IMR-90 (cell line): Measurements from ENCODE around the gene TNRC6C. TPM values are rescaled to one million over a fixed set of nuclear protein-coding genes. Genes with fewer than 3 reads are reported as not detected.

ENCODE experiments used
- ATAC-seq: fragments of 200-7000 bp; cut with Tn5 transposase; 2 replicates; pipeline ENCODE4 v1.9.1; 2020; ENCODE audit warnings: low read depth, mild to moderate bottlenecking, moderate library complexity
- BruUV-seq: library from RNA; stranded (reverse); fragments of 400-500 nt; replicated peaks from 2 replicates; lab custom pipeline; 2021; lab: Mats Ljungman, UMichigan
- CTCF ChIA-PET: fragments of 300-600 bp; formaldehyde crosslinking; extraction: SDS; loops from one replicate; lab custom pipeline; 2021; ENCODE audit warnings: antibody characterized with exemption; lab: Yijun Ruan, JAX
- POLR2A ChIA-PET: fragments of 300-600 bp; sonication (Branson Sonifier 250); formaldehyde crosslinking; loops from one replicate; lab custom pipeline; 2022; ENCODE audit warnings: antibody characterized with exemption; ENCODE audit not compliant: unreplicated experiment; lab: Charles Lee
- DNase-seq: peaks from one replicate; pipeline ENCODE4 v3.0.0; 2013
- H2AFZ ChIP-seq: replicated peaks from 2 replicates; pipeline ENCODE3; 2013; ENCODE audit warnings: low read length, mild to moderate bottlenecking; ENCODE audit not compliant: poor library complexity
- H2AK5ac ChIP-seq: 2 replicates; pipeline ENCODE4 v1.6.1; 2013; ENCODE audit warnings: low read depth, low read length, inconsistent platforms
- H2AK9ac ChIP-seq: replicated peaks from 2 replicates; pipeline ENCODE3; 2013; ENCODE audit warnings: mild to moderate bottlenecking, low read depth, low read length, moderate library complexity; ENCODE audit not compliant: poor library complexity
- H2BK120ac ChIP-seq: 2 replicates; pipeline ENCODE4 v1.6.1; 2013; ENCODE audit warnings: low read depth, low read length, inconsistent platforms
- H2BK15ac ChIP-seq: 3 replicates; pipeline ENCODE4 v1.6.1; 2013; ENCODE audit warnings: low read depth, low read length, inconsistent platforms
- H2BK20ac ChIP-seq: 2 replicates; pipeline ENCODE4 v1.6.1; 2013; ENCODE audit warnings: low read depth, mild to moderate bottlenecking, inconsistent platforms, low read length, moderate library complexity
- H2BK5ac ChIP-seq: 2 replicates; pipeline ENCODE4 v1.6.1; 2013; ENCODE audit warnings: mild to moderate bottlenecking, low read depth, low read length, inconsistent platforms; ENCODE audit not compliant: poor library complexity, severe bottlenecking
- H3K14ac ChIP-seq: replicated peaks from 2 replicates; pipeline ENCODE4 v1.6.1; 2013; ENCODE audit warnings: low read depth, low read length, inconsistent platforms
- H3K18ac ChIP-seq: 2 replicates; pipeline ENCODE4 v1.6.1; 2013; ENCODE audit warnings: low read depth, low read length, control low read depth
- H3K23ac ChIP-seq: 2 replicates; pipeline ENCODE4 v1.6.1; 2013; ENCODE audit warnings: low read depth, low read length, inconsistent platforms
- H3K27ac ChIP-seq: 2 replicates; pipeline ENCODE4 v1.5.1; 2013; ENCODE audit warnings: mild to moderate bottlenecking, control low read depth, low read length; ENCODE audit not compliant: insufficient read depth
- H3K27me3 ChIP-seq: 2 replicates; pipeline ENCODE4 v1.6.1; 2013; ENCODE audit warnings: low read length; ENCODE audit not compliant: control insufficient read depth, insufficient read depth
- H3K36me3 ChIP-seq: 2 replicates; pipeline ENCODE4 v1.6.1; 2013; ENCODE audit warnings: low read length, mixed read lengths; ENCODE audit not compliant: control insufficient read depth, insufficient read depth
- H3K4ac ChIP-seq: 2 replicates; pipeline ENCODE4 v1.6.1; 2013; ENCODE audit warnings: low read depth, low read length, inconsistent platforms
- H3K4me1 ChIP-seq: 2 replicates; pipeline ENCODE4 v1.6.1; 2013; ENCODE audit warnings: low read length, mixed read lengths; ENCODE audit not compliant: control insufficient read depth, insufficient read depth
- H3K4me2 ChIP-seq: 2 replicates; pipeline ENCODE4 v1.6.1; 2013; ENCODE audit warnings: low read depth, mild to moderate bottlenecking, control low read depth, low read length, moderate library complexity
- H3K4me3 ChIP-seq: 2 replicates; pipeline ENCODE4 v1.5.1; 2013; ENCODE audit warnings: low read depth, mild to moderate bottlenecking, control low read depth, low read length, moderate library complexity; ENCODE audit not compliant: insufficient read depth
- H3K56ac ChIP-seq: 2 replicates; pipeline ENCODE4 v1.6.1; 2013; ENCODE audit warnings: low read length, inconsistent platforms; ENCODE audit not compliant: insufficient read depth; ENCODE audit errors: extremely low read depth
- H3K79me1 ChIP-seq, 2 experiments: 2 replicates each; pipeline ENCODE4 v1.6.1; 2013; ENCODE audit warnings: low read length in 2 of 2, inconsistent platforms in 1 of 2, low read depth in 1 of 2
- H3K9ac ChIP-seq: 2 replicates; pipeline ENCODE4 v1.6.1; 2013; ENCODE audit warnings: low read depth, low read length, control low read depth
- H3K9me1 ChIP-seq: 2 replicates; pipeline ENCODE4 v1.6.1; 2013; ENCODE audit warnings: low read length, inconsistent platforms; ENCODE audit not compliant: insufficient read depth
- H3K9me3 ChIP-seq: 2 replicates; pipeline ENCODE4 v1.6.1; 2013; ENCODE audit warnings: low read length; ENCODE audit not compliant: control insufficient read depth, insufficient read depth
- H4K20me1 ChIP-seq: 2 replicates; pipeline ENCODE4 v1.6.1; 2013; ENCODE audit warnings: low read length, inconsistent platforms; ENCODE audit not compliant: insufficient read depth
- H4K5ac ChIP-seq: 2 replicates; pipeline ENCODE4 v1.6.1; 2013; ENCODE audit warnings: mild to moderate bottlenecking, low read depth, low read length, control low read depth
- H4K8ac ChIP-seq, 2 experiments: 2 replicates each; pipeline ENCODE4 v1.6.1; 2013; ENCODE audit warnings: low read depth in 2 of 2, low read length in 2 of 2, control low read depth in 1 of 2, inconsistent platforms in 1 of 2
- H4K91ac ChIP-seq: 2 replicates; pipeline ENCODE4 v1.6.1; 2013; ENCODE audit warnings: low read depth, low read length, inconsistent platforms; ENCODE audit not compliant: insufficient read depth
- BHLHE40 ChIP-seq: fragments of 150-350 bp; IDR thresholded peaks from 2 replicates; pipeline ENCODE4 v1.6.1; 2016; ENCODE audit warnings: mild to moderate bottlenecking, low read depth, low read length
- CEBPB ChIP-seq: IDR thresholded peaks from 2 replicates; pipeline ENCODE4 v1.6.1; 2012; ENCODE audit warnings: low read depth, low read length, improper control_type of control experiment
- CHD1 ChIP-seq: IDR thresholded peaks from 2 replicates; pipeline ENCODE4 v1.6.1; 2012; ENCODE audit warnings: low read depth, low read length, improper control_type of control experiment
- FOS ChIP-seq: fragments of 150-350 bp; IDR thresholded peaks from 2 replicates; pipeline ENCODE4 v1.6.1; 2016; ENCODE audit warnings: low read depth, low read length
- MAZ ChIP-seq: IDR thresholded peaks from 2 replicates; pipeline ENCODE4 v1.6.1; 2012; ENCODE audit warnings: low read depth, mild to moderate bottlenecking, low read length, improper control_type of control experiment, moderate library complexity, borderline replicate concordance
- NFE2L2 ChIP-seq: fragments of 150-350 bp; IDR thresholded peaks from 2 replicates; pipeline ENCODE4 v1.6.1; 2016; ENCODE audit warnings: low read depth, mild to moderate bottlenecking, low read length
- POLR2A ChIP-seq: IDR thresholded peaks from 2 replicates; pipeline ENCODE4 v1.6.1; 2012; ENCODE audit warnings: mild to moderate bottlenecking, low read depth, low read length
- RCOR1 ChIP-seq: IDR thresholded peaks from 2 replicates; pipeline ENCODE4 v1.6.1; 2012; ENCODE audit warnings: mild to moderate bottlenecking, low read length, improper control_type of control experiment; ENCODE audit not compliant: insufficient replicate concordance
- RFX5 ChIP-seq: IDR thresholded peaks from 2 replicates; pipeline ENCODE4 v1.8.0; 2012; ENCODE audit warnings: low read depth, mild to moderate bottlenecking, low read length, moderate library complexity
- WGBS, 2 experiments: methylation state at CpG; one replicate each; pipeline versions ENCODE4 v1.1.5 to v1.1.7; 2013; ENCODE audit warnings: missing lambda C conversion rate in 2 of 2; ENCODE audit not compliant: insufficient read length in 1 of 2; ENCODE audit errors: extremely low coverage in 2 of 2; 5-methylcytosine and 5-hydroxymethylcytosine counted together
- dilution Hi-C: fragments of 300-500 bp; cut with HindIII; formaldehyde crosslinking; loops from one replicate; pipeline ENCODE4 v1.14.3; 2018; ENCODE audit warnings: low sequenced_read_pairs; ENCODE audit not compliant: unreplicated experiment
- in situ Hi-C: fragments of 300-500 bp; cut with MboI; formaldehyde crosslinking; loops from 3 replicates; pipeline ENCODE4 v1.14.3; 2019; ENCODE audit warnings: low sequenced_read_pairs, inconsistent platforms, mixed read lengths
- intact Hi-C: fragments of 100-400 bp; cut with micrococcal nuclease; formaldehyde crosslinking; loops from 2 replicates; pipeline ENCODE4 v1.10.0; 2022
- polyA plus RNA-seq, 3 experiments: library from polyadenylated mRNA; depleted of rRNA; stranded (reverse); fragments of >200 nt; gene quantifications; 2 replicates each; pipeline ENCODE4 v1.2.3, GENCODE V29; 2012; ENCODE audit warnings: low replicate concordance in 1 of 3
- total RNA-seq: library from RNA; depleted of rRNA; stranded (reverse); fragments of >200 nt; gene quantifications from 2 replicates; pipeline ENCODE4 v1.2.3, GENCODE V29; 2012
- TF ChIP-seq, protein P1 (sequence below): fragments of 150-350 bp; IDR thresholded peaks from 2 replicates; pipeline ENCODE4 v1.6.1; 2017; ENCODE audit warnings: mild to moderate bottlenecking, antibody characterized with exemption, low read length, low read depth

TNRC6C gene
- total and polyA plus RNA-seq, 2 of the 4 experiments (the other 2 are of a cell fraction): 1.6 to 2.7 TPM

DNA sequence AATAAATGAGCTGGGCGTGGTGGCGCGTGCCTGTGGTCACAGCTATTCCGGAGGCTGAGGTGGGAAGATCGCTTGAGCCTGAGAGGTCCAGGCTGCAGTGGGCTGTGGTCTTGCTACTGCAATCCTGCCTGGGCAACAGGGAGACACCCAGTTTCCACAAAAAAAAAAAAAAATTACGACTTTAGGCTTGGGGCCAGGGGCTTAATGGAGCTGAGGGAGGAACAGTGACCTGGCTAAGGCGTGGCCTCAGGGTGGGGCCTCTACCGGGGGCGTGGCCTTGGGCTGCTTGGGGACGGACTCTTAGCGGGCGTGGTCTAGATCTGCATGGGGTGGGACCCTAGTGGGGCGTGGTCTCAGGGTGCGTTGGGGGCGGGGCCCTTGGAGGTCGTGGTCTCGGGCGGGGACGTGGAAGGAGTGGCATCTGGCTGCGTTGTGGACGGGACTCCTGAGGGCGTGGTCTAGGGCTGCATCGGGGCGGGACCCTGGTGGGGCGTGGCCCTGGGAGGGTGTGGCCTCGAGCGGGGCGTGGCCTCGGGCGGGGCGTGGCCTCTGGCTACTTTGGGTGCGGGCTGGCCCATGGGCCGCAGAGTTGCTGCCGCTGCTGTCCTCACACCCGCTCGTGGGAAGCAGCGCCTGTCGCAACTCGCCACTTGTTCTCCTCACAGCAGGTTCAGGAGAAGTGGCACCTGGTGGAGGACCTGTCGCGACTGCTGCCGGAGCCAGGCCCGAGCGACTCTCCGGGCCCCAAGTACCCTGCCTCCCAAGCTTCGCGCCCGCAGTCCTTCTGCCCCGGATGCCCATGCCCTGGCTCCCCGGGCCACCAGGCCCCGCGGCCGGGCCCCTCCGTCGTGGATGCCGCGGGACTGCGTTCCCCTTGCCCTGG lies 181.9 kb downstream of the TNRC6C start:
- Histone ChIP-seq H3K4me3 (no peak overlapping the region), H3K4me2 (no peak overlapping the region; the same call in 1 of the 2 replicates), H3K36me3 (no peaks in the 10 kb centered on the region), H4K91ac (no peak overlapping the region), H2BK15ac (no peak overlapping the region), H3K9me1 (no peaks in the 10 kb centered on the region), H2AK5ac (no peak overlapping the region; the same call in 1 of the 2 replicates), H4K8ac (no peak overlapping the region), H3K56ac (no peak overlapping the region), H3K4me1 (peaks cover 3% of the 10 kb centered on the region; the same call in 1 of the 2 replicates), H2BK5ac (no peak overlapping the region), H3K79me1 (no peaks in the 10 kb centered on the region), H3K9ac (no peak overlapping the region), H2BK20ac (no peak overlapping the region), H3K27me3 (peaks cover 3% of the 10 kb centered on the region; the same call in 1 of the 2 replicates), H2BK120ac (no peak overlapping the region), H4K20me1 (no peaks in the 10 kb centered on the region), H2AK9ac (peak overlapping the region; percentile 55), H3K4ac (no peak overlapping the region), H3K27ac (no peak overlapping the region), H3K9me3 (no peaks in the 10 kb centered on the region), H3K14ac (no peak overlapping the region), H3K18ac (no peak overlapping the region), H4K5ac (no peak overlapping the region), H3K23ac (no peak overlapping the region), H2AFZ (peak overlapping the region; percentile 75)
- CTCF ChIA-PET: no interaction called here
- ATAC-seq (peak; percentile 79), DNase-seq (peak; percentile 21)
- in situ Hi-C loops: no loop called here
- 34% methylated on average over 28 of the region's 58 CpGs; no CpG with 5 or more reads in 1 of the 2 experiments for WGBS, 2 experiments
- intact Hi-C loops: no loop called here
- no TSS peak for BruUV-seq
- TF ChIP-seq POLR2A (no peak), CHD1 (no peak), BHLHE40 (no peak), MAZ (no peak), NFE2L2 (no peak), FOS (no peak), RFX5 (no peak), RCOR1 (no peak), CEBPB (no peak)
- TF ChIP-seq, protein P1, sequence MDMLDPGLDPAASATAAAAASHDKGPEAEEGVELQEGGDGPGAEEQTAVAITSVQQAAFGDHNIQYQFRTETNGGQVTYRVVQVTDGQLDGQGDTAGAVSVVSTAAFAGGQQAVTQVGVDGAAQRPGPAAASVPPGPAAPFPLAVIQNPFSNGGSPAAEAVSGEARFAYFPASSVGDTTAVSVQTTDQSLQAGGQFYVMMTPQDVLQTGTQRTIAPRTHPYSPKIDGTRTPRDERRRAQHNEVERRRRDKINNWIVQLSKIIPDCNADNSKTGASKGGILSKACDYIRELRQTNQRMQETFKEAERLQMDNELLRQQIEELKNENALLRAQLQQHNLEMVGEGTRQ: no peak
- dilution Hi-C loops: no loop called here
- POLR2A ChIA-PET: interaction anchor here (0.6 to 0.7 kb wide), 2 partner anchors 236 to 1268 kb away, joined by 5 to 15 read pairs; no protein-coding TSS in a partner anchor
